Activated B cell treated with CpG ODN at 0.5 μM for 24 hours (primary cell): Measurements from ENCODE around the gene SLX9. TPM values are rescaled to one million over a fixed set of nuclear protein-coding genes. Genes with fewer than 3 reads are reported as not detected.

Experiments used
- ATAC-seq: fragments of 200-7000 bp; cut with Tn5 transposase; one replicate; pipeline ENCODE4 v1.10.0; 2021; ENCODE audit warnings: low read depth, mild to moderate bottlenecking, moderate library complexity
- CTCF ChIA-PET: fragments of 350-600 bp; sonication (Branson Sonifier 250); formaldehyde crosslinking; loops from one replicate; lab custom pipeline; 2021; ENCODE audit warnings: antibody characterized with exemption; lab: Charles Lee
- POLR2A ChIA-PET: fragments of 350-600 bp; sonication (Branson Sonifier 250); formaldehyde crosslinking; loops from one replicate; lab custom pipeline; 2021; ENCODE audit warnings: antibody characterized with exemption; lab: Charles Lee
- DNase-seq: peaks from one replicate; pipeline ENCODE4 v3.0.0; 2022
- H3K27ac Mint-ChIP-seq: one replicate; pipeline ENCODE4 v1.8.0; 2020; ENCODE audit warnings: mixed read lengths
- H3K27me3 Mint-ChIP-seq: one replicate; pipeline ENCODE4 v1.8.0; 2021; ENCODE audit warnings: mixed read lengths
- H3K36me3 Mint-ChIP-seq: one replicate; pipeline ENCODE4 v1.8.0; 2021; ENCODE audit warnings: low read depth, mixed read lengths
- H3K4me1 Mint-ChIP-seq: one replicate; pipeline ENCODE4 v1.8.0; 2021; ENCODE audit warnings: mixed read lengths
- H3K4me3 Mint-ChIP-seq: one replicate; pipeline ENCODE4 v1.8.0; 2020; ENCODE audit warnings: mild to moderate bottlenecking, mixed read lengths
- H3K9me3 Mint-ChIP-seq: one replicate; pipeline ENCODE4 v1.8.0; 2020; ENCODE audit warnings: mixed read lengths
- CTCF ChIP-seq: fragments of 200-600 bp; IDR thresholded peaks from one replicate; pipeline ENCODE4 v1.8.0; 2022; ENCODE audit warnings: antibody characterized with exemption, mild to moderate bottlenecking
- intact Hi-C: fragments of 100-400 bp; cut with micrococcal nuclease; formaldehyde crosslinking; loops from one replicate; pipeline ENCODE4 v1.15.1; 2024
- total RNA-seq: library from RNA; stranded (reverse); gene quantifications from 2 replicates; pipeline ENCODE4 v1.2.3, GENCODE V29; 2022

The SLX9 gene
- total RNA-seq, 1 donor from 2014 or later: 26.0 TPM

- TF ChIP-seq CTCF: no peak
- intact Hi-C loops: loop anchor here (1.0 kb wide), 2 partner anchors 22 to 35 kb away; partner anchors contain the start of gene PTTG1IP
- peaks cover 40% of the 10 kb centered on the region for H3K36me3 Mint-ChIP-seq
- peaks cover 70% of the 10 kb centered on the region for H3K4me1 Mint-ChIP-seq
- H3K4me3 Mint-ChIP-seq: peak overlapping the region; percentile 48
- peak overlapping the region; percentile 70 for H3K27ac Mint-ChIP-seq
- POLR2A ChIA-PET: interaction anchor here (0.6 to 2.8 kb wide), 7 partner anchors 11 to 80 kb away, joined by 3 to 28 read pairs (median 5); partner anchors contain the start of genes ITGB2 and PTTG1IP
- CTCF ChIA-PET: interaction anchor here (0.8 to 2.4 kb wide), 3 partner anchors 9 to 24 kb away, joined by 4 to 12 read pairs (median 8); no protein-coding TSS in a partner anchor
- H3K9me3 Mint-ChIP-seq: no peaks in the 10 kb centered on the region
- DNase-seq (no peak), ATAC-seq (peak; percentile 60)
- H3K27me3 Mint-ChIP-seq: no peaks in the 10 kb centered on the region
Observed at GRCh38 chr21:44907966-44908895, 31.6 kb upstream of the SLX9 start.

- CTCF ChIA-PET: interaction anchor here (1.4 to 2.4 kb wide), 2 partner anchors 12 to 16 kb away, joined by 3 to 8 read pairs; partner anchors contain the start of gene ITGB2
- Mint-ChIP-seq H3K27me3 (no peaks in the 10 kb centered on the region), H3K4me3 (no peak overlapping the region), H3K4me1 (peaks cover 77% of the 10 kb centered on the region), H3K27ac (peak overlapping the region; percentile 41), H3K9me3 (no peaks in the 10 kb centered on the region), H3K36me3 (peaks cover 36% of the 10 kb centered on the region)
- POLR2A ChIA-PET: interaction anchor here (2.5 to 2.8 kb wide), 2 partner anchors 18 to 23 kb away, joined by 19 to 28 read pairs; no protein-coding TSS in a partner anchor
- intact Hi-C loops: loop anchor here (1.0 kb wide), 1 partner anchor 36 kb away; the partner anchor contains the start of gene PTTG1IP
- ATAC-seq: no peak
- no peak for TF ChIP-seq CTCF
- DNase-seq: no peak
Observed at GRCh38 chr21:44908908-44909307, 30.9 kb upstream of the SLX9 start.

- H3K4me3 Mint-ChIP-seq: no peak overlapping the region
Observed at GRCh38 chr21:44909719-44910118, 30.1 kb upstream of the SLX9 start.

GRCh38 chr21:44910229-44911067, 29.4 kb upstream of the SLX9 start:
- Mint-ChIP-seq H3K27me3 (no peaks in the 10 kb centered on the region), H3K9me3 (no peaks in the 10 kb centered on the region), H3K4me1 (peaks cover 83% of the 10 kb centered on the region), H3K36me3 (peaks cover 26% of the 10 kb centered on the region), H3K27ac (peak overlapping the region; percentile 56), H3K4me3 (no peak overlapping the region)
- DNase-seq (no peak), ATAC-seq (no peak)
- ChIA-PET POLR2A (interaction anchor here (0.6 to 5.2 kb wide), 6 partner anchors 11 to 503 kb away, joined by 3 to 63 read pairs (median 4); partner anchors contain the start of genes ITGB2 and SLX9), CTCF (interaction anchor here (0.7 to 1.7 kb wide), 6 partner anchors 10 to 117 kb away, joined by 3 to 9 read pairs (median 3); partner anchors contain the start of gene ITGB2)
- TF ChIP-seq CTCF: no peak
- intact Hi-C loops: loop anchor here (2.0 kb wide), 1 partner anchor 16 kb away; no protein-coding TSS in a partner anchor

More at GRCh38 chr21:44909719-44910118, 30.1 kb upstream of the SLX9 start:
- H3K9me3 Mint-ChIP-seq: no peaks in the 10 kb centered on the region
- ATAC-seq (no peak), DNase-seq (no peak)
- intact Hi-C loops: loop anchor here (2.0 kb wide), 1 partner anchor 17 kb away; no protein-coding TSS in a partner anchor
- no peak for TF ChIP-seq CTCF
- H3K4me1 Mint-ChIP-seq: peaks cover 79% of the 10 kb centered on the region
- no peaks in the 10 kb centered on the region for H3K27me3 Mint-ChIP-seq
- POLR2A ChIA-PET: interaction anchor here (0.6 to 1.5 kb wide), 2 partner anchors 15 to 28 kb away, joined by 3 to 4 read pairs; no protein-coding TSS in a partner anchor
- H3K36me3 Mint-ChIP-seq: peaks cover 28% of the 10 kb centered on the region
- CTCF ChIA-PET: interaction anchor here (1.0 to 1.4 kb wide), 2 partner anchors 11 to 23 kb away, joined by 3 read pairs; partner anchors contain the start of gene ITGB2
- H3K27ac Mint-ChIP-seq: peak overlapping the region; percentile 56
